GM10266 (cell line): ENCODE results near the gene PPFIA1.
A peak's percentile ranks its signal among the peaks of the same experiment; 100 is the strongest.

Source experiments
- DNase-seq: peaks from one replicate; pipeline ENCODE4 v3.0.0; 2012; ENCODE audit errors: extremely low spot score
- TF ChIP-seq, protein P1 (sequence below): IDR thresholded peaks from 2 replicates; pipeline ENCODE4 v1.5.1; 2012; ENCODE audit warnings: mild to moderate bottlenecking, low read depth; ENCODE audit not compliant: control insufficient read depth, insufficient read depth; ENCODE audit errors: missing control alignments

Gene PPFIA1

DNA sequence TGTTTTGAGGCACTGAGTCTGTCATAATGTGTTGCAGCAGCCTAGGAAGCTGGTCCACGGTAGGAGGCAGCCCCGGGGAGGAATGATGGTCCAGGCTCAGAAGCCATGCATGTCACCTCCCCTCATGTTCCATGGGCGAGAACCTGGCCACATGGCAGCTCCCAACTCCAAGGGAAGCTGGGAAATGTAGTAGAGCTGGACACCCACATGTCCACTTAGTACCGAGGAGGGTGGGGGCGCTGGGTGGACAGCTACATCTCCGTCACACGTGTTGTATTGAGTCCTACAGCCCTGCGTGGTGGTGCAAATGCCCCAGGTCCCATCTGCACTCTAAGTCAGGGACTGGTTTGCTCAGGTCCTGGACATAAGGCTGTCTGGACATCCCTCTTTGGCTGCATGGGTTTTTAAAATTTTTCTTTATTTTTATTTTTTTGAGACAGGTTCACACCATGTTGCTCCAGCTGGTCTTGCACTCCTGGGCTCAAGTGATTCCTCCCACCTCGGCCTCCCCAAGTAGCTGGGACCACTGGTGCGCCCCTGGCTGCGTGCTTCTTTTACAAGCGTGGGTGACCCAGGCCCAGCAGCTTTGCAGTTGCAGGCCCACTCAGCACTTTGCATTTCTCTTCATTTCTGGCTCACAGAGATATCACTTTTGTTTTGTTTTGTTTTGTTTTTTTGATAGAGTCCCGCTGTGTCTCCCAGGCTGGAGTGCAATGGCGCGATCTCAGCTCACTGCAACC, 123.9 kb downstream of the PPFIA1 start:
- DNase-seq: no peak
- TF ChIP-seq, protein P1, sequence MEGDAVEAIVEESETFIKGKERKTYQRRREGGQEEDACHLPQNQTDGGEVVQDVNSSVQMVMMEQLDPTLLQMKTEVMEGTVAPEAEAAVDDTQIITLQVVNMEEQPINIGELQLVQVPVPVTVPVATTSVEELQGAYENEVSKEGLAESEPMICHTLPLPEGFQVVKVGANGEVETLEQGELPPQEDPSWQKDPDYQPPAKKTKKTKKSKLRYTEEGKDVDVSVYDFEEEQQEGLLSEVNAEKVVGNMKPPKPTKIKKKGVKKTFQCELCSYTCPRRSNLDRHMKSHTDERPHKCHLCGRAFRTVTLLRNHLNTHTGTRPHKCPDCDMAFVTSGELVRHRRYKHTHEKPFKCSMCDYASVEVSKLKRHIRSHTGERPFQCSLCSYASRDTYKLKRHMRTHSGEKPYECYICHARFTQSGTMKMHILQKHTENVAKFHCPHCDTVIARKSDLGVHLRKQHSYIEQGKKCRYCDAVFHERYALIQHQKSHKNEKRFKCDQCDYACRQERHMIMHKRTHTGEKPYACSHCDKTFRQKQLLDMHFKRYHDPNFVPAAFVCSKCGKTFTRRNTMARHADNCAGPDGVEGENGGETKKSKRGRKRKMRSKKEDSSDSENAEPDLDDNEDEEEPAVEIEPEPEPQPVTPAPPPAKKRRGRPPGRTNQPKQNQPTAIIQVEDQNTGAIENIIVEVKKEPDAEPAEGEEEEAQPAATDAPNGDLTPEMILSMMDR: no peak

DNA sequence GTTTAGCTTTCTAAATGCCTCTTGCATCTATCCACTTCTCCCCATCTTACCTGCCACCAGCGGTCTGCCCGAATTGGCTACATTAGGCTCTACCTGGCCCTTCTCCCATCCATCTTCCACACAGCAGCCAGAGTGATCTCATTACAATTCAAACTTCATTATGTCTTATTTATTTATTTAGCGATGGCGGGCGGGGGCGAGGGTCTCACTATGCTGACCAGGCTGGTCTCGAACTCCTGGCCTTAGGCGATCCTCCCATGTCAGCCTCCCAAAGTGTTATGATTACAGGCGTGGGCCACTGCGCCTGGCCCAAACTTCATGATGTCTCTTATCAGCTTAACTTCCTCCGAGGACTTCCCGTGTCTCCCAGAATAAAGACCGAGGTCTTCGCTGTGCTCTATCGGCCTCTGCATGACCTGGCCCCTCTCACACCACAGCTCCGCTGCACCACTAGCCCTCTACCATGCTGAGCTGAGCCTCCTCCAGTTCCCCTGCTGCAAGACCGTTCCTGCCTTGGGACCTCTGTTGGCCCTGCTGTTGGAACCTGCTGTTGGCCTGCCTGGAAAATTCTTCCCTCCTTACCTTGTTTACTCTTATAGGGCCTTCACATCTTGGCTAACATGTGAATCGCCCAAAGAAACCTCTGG, 127.0 kb downstream of the PPFIA1 start:
- TF ChIP-seq, protein P1: no peak
- DNase-seq: peak; percentile 43

DNA sequence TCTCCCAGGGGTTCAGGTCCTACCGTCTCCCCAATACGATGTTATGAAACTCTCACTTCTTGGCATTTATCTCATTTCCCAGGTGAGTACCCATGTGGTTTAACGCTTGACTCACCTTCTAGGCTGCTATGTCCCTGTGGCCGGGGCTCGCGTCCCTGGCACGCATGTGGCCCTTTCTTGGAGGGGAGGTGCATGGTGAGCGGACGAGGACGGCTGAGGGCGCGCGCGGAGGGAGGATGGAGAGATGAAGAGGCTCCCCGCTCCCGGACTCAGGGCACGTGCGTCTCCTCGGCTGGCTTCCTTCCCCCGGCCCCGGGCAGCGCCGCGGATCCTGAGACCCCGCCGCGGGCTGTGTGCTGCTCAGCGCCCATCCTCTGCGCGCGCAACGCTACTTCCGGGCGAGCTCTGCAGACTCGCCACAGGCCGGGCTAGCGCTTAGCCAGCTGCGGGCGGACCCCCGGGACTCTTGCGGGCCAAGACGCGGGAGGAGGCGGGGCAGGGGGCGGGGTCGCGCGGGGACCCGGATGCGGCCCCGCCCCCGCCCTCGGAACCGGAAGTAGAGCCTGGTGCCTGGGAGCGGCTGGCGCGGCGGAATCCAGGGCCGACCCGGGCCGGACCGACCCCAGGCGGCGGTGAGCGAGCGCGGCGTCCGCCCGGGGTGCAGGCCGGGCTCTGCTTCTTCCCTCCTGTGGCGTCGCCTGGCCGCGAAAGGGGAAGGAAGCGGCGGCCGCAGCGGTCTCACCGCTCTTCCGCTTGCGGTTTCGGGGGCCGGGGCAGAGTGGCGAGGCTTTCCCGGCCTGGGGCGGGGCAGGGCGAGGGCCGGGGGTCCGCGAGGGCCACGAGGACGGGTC, 127.7 kb downstream of the PPFIA1 start, which contains the start of gene CTTN:
CTTN (plus strand) TSS at position 547 of the 851 bp plus-strand sequence. CDS start 8,769 bp downstream, outside the sequence.
- TF ChIP-seq, protein P1: no peak
- DNase-seq: peak; percentile 91

DNA sequence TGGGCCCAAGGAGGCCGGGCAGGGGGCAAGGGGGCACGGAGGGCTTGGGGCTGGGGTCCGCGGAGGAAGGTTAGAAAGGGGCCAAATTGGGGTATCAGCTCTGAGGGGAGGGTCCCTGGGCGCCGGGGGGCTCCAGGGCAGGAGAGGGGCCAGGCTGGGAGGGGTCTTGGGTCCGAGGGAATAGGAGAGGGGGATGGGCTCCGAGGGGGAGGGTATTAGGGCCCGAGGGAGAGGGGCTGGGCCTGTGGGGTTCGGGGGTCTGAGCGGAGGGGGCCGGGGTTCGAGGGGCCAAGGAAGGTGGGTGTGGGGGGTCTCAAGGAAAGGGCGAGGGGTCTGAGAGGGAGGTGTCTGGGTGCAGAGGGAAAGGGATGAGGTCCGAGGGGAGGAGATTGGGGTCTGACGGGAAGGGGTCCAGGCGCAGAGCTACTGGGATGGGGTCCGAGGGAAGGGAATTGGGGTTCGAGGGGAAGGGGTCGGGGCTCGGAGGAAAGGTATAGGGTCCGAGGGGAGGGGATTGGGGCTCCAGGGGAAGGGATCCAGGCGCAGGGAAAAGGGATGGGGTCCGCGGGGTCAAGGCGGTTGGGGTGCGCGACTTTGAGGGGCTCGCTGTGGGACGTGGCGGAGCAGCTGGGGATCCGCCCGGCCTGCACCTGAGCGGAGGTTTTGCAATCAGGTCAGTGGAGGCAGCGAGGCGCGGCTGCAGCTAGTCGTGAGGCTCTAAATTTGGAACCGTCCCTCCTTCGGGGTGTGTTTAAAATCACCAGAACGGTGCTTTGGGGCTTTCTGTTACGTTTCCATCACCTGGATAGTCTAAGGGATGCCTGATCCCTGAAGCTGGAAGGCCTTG, 128.6 kb downstream of the PPFIA1 start:
- DNase-seq: peak; percentile 75
- TF ChIP-seq, protein P1: no peak

DNA sequence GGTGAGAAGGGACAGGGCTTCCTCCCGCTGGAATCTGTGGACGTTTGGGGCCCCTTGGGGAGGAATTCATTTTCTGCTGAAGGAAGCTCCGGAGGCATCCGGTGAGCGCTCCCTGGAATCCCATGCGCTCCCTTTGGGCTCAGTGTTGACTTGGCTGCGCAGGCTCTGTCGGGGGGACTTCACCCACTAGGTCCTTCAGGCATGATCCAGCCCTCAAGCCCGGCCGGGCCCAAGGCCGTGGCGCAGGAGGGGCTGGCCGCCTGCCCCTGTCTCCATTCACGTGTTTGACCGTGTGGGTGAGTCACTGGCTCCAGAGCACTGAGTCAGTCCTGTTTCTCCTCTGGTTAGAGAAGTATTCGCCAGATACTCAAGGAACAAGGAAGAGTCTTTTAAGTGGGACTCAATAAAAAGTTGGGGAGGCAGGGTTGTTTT, 129.2 kb downstream of the PPFIA1 start:
- DNase-seq: no peak
- TF ChIP-seq, protein P1: no peak

DNA sequence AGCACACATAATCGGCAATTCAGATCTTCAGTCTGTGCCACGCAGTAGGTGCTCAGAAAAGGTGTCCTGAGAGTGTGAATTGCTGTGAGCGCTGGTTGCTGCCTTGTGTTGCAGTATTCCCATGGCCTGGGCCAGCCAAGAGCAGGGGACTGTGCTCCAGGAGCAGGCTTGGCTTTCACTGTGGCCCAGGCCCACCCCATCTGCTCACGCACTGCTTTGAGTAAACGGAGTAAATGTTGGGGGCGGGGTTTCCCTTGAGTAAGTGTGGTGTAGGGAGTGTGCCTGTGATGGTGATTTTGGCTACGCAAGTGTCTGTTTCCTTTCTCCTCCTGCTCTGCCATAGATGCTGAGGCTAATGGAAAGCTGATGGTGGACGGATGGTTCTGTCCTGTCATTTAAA, 130.2 kb downstream of the PPFIA1 start:
- TF ChIP-seq, protein P1: no peak
- DNase-seq: no peak
